Endothelial cell (in vitro differentiated cells): ENCODE data around the gene TMED1. TPM values are rescaled to one million over a fixed set of nuclear protein-coding genes. Genes with fewer than 3 reads are reported as not detected.
"Not testable (repeated sequence)": the region's sequence is repeated elsewhere in the genome, so short reads cannot be mapped to it uniquely, and the experiment has no call there.

Source experiments
- DNase-seq: peaks from one replicate; pipeline ENCODE4 v3.0.0; 2021; ENCODE audit warnings: low spot score
- H3K27ac Mint-ChIP-seq: one replicate; pipeline ENCODE4 v1.8.0; 2021; ENCODE audit warnings: mixed read lengths, inconsistent platforms; ENCODE audit not compliant: unreplicated experiment
- H3K27me3 Mint-ChIP-seq: one replicate; pipeline ENCODE4 v1.8.0; 2021; ENCODE audit warnings: mild to moderate bottlenecking, moderate library complexity, mixed read lengths, inconsistent platforms; ENCODE audit not compliant: unreplicated experiment
- H3K36me3 Mint-ChIP-seq: one replicate; pipeline ENCODE4 v1.8.0; 2021; ENCODE audit warnings: mild to moderate bottlenecking, low read depth, mixed read lengths, inconsistent platforms; ENCODE audit not compliant: unreplicated experiment
- H3K4me1 Mint-ChIP-seq: one replicate; pipeline ENCODE4 v1.8.0; 2021; ENCODE audit warnings: mild to moderate bottlenecking, mixed read lengths, inconsistent platforms; ENCODE audit not compliant: unreplicated experiment
- H3K4me3 Mint-ChIP-seq: one replicate; pipeline ENCODE4 v1.8.0; 2021; ENCODE audit warnings: mild to moderate bottlenecking, mixed read lengths, inconsistent platforms; ENCODE audit not compliant: unreplicated experiment
- H3K9me3 Mint-ChIP-seq: one replicate; pipeline ENCODE4 v1.8.0; 2021; ENCODE audit warnings: mixed read lengths, inconsistent platforms; ENCODE audit not compliant: unreplicated experiment
- CTCF ChIP-seq: fragments of 200-600 bp; sonication (generic); IDR thresholded peaks from one replicate; pipeline ENCODE4 v1.5.0; 2021; ENCODE audit warnings: antibody characterized with exemption; ENCODE audit not compliant: unreplicated experiment
- total RNA-seq: library from RNA; stranded (reverse); fragmentation: NEBNext Ultra II Directional; extraction: Animal tissue kit (Norgen Biotek cat#: 25700); gene quantifications from one replicate; pipeline ENCODE4 v1.2.1, GENCODE V29; 2021; ENCODE audit not compliant: unreplicated experiment

The TMED1 gene
- total RNA-seq, 1 donor from 2014 or later = 22.1 TPM

DNA sequence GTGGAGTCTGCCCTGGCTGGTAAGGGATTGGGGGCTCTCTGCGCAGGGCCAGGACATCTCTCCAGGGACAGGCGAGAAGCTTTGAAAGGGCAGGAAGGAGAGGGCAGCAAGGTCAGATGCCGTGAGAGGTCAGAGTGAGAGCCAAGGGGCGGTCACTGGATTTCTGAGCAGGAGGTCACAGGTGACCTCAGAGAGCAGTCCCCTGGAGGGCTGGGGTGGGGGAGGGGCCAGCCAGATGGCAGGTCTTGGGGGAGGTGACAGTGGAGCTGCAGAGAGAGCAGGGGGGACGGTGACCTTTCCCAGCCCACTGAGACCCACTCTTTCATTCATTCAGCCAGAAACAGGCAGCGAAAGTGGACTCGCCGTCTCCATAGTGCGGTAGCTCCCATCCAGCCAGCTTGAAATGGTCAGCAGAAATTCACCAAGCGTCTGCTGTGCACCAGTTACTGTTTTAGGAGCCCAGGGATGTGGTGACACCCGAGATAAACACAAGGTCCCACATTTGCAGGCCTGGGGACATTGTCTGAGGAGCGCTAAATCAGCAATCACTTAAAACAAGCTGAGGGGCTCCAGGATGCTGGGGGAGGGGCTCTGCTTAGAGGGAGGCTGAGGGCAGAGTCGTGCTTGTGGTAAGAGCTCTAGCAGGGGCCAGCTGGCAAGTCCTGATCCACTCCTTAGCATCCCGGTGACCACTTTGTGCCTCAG lies 45.5 kb upstream of the TMED1 start:
- Mint-ChIP-seq H3K4me1 (peaks cover 15% of the 10 kb centered on the region), H3K9me3 (no peaks in the 10 kb centered on the region), H3K27ac (no peak overlapping the region), H3K36me3 (no peaks in the 10 kb centered on the region), H3K27me3 (peaks cover 2% of the 10 kb centered on the region), H3K4me3 (no peak overlapping the region)
- no peak for TF ChIP-seq CTCF
- no peak for DNase-seq

DNA sequence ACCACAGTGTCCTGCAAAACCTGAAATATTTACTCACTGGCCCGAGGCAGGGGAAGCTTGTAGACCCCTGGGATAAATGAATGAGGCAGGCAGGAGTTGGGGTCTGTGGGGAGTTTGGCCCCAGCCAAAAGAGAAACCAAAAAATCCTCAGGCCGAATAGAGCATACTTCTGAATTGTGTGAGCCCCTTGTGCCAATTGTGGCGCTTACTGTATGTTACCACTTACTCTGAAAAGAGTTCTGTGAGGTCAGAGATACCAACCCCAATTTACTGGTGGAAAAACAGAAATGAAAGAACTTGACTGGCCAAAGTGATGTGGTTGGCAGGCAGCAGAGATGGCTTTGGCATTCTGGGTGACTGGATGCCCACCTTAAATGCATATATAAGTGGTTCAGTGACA lies 42.2 kb upstream of the TMED1 start:
- Mint-ChIP-seq H3K4me1 (peaks cover 12% of the 10 kb centered on the region), H3K4me3 (no peak overlapping the region), H3K27ac (no peak overlapping the region), H3K9me3 (no peaks in the 10 kb centered on the region), H3K27me3 (peaks cover 5% of the 10 kb centered on the region), H3K36me3 (no peaks in the 10 kb centered on the region)
- DNase-seq = no peak
- no peak for TF ChIP-seq CTCF

- H3K9me3 Mint-ChIP-seq, H3K27ac Mint-ChIP-seq, DNase-seq, H3K27me3 Mint-ChIP-seq, H3K4me3 Mint-ChIP-seq, H3K36me3 Mint-ChIP-seq: not testable (repeated sequence)
- peaks cover 16% of the 10 kb centered on the region for H3K4me1 Mint-ChIP-seq
These were observed 41.6 kb upstream of the TMED1 start for GRCh38 chr19:10877608-10878007.

DNA sequence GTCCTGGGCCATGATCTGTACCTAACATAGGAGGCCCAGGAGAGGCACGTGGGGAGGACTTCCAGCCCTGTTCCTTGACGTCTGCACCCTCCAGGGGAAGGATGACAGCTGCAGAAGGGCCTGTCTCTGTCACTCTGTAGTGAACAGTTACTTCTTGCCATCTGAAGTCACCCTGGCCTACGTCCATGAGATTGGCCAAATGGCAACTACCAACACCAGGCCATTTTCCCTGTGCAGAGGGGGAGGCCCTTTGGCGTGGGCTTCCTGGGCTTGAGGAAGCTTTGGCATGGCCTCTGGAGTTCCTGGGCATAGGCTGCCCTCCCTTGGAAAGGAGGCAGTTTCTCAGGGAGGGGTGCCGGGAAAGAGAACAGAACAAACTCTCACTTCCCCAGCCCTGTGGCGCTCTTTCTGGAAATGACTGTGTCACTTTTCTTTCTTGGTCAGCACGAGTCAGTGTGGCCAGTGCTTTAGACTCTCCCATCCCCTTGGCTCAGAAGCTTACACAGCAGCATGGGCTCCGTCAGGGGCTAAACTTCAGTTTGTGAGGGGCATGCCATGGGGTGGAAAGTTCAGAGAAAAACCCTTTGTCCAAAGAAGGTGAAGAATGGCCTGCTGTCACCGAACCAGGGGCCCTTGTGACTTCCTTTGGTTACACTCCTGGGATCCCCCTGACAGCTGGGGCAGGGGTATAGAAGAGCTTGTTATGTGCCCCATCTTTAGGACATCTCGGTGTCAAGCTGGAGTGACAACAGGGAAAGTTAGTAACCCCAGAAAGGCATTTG lies 40.6 kb upstream of the TMED1 start:
- Mint-ChIP-seq H3K27me3 (peaks cover 7% of the 10 kb centered on the region), H3K4me3 (no peak overlapping the region), H3K36me3 (no peaks in the 10 kb centered on the region), H3K4me1 (peaks cover 14% of the 10 kb centered on the region), H3K9me3 (no peaks in the 10 kb centered on the region), H3K27ac (peak overlapping the region; percentile 9)
- DNase-seq = no peak
- TF ChIP-seq CTCF = no peak

DNA sequence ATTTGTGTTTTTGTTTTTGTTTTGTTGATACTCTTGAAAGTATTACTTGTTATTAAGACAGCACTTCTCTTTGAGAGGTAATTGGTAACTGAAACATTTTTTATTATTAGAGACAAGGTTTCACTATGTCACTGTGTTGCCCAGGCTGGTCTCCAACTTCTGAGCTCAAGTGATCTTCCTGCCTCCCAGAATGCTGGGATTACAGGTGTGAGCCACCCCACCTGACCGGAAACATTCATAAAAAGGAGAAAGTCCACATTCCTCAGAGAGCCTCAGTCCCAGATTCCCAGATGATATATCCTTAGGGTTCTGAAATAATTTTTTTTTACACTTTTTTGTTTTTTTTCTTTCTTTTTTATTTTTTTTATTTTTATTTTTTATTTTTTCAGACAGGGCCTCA lies 38.0 kb upstream of the TMED1 start:
- peaks cover 6% of the 10 kb centered on the region for H3K4me1 Mint-ChIP-seq
- peak overlapping the region; percentile 56 for H3K4me3 Mint-ChIP-seq
- no peaks in the 10 kb centered on the region for H3K9me3 Mint-ChIP-seq
- H3K27me3 Mint-ChIP-seq = peaks cover 14% of the 10 kb centered on the region
- peaks cover 3% of the 10 kb centered on the region for H3K36me3 Mint-ChIP-seq
- no peak for TF ChIP-seq CTCF
- DNase-seq = no peak
- H3K27ac Mint-ChIP-seq = no peak overlapping the region
